GM12878 (cell line): ENCODE data around the gene PIP4K2A. TPM values are rescaled to one million over a fixed set of nuclear protein-coding genes. Genes with fewer than 3 reads are reported as not detected.
"Not testable (repeated sequence)": the region's sequence is repeated elsewhere in the genome, so short reads cannot be mapped to it uniquely, and the experiment has no call there.

Experiments used
- ATAC-seq: fragments of 200-7000 bp; cut with Tn5 transposase; 3 replicates; pipeline ENCODE4 v1.9.1; 2020; ENCODE audit warnings: mild to moderate bottlenecking, moderate library complexity
- BruUV-seq: library from RNA; stranded (reverse); fragments of 400-500 nt; replicated peaks from 2 replicates; lab custom pipeline; 2021; lab: Mats Ljungman, UMichigan
- CTCF ChIA-PET: fragments of 300-600 bp; sonication (Branson Sonifier 250); formaldehyde crosslinking; extraction: SDS; loops from one replicate; lab custom pipeline; 2021; ENCODE audit warnings: inconsistent platforms; lab: Yijun Ruan, JAX
- POLR2A ChIA-PET: fragments of 350-600 bp; formaldehyde crosslinking; extraction: SDS; loops from one replicate; lab custom pipeline; 2021; ENCODE audit warnings: inconsistent platforms; lab: Charles Lee
- RAD21 ChIA-PET: fragments of 300-600 bp; sonication (Branson Sonifier 250); formaldehyde crosslinking; loops from one replicate; lab custom pipeline; 2023; ENCODE audit warnings: antibody characterized with exemption; ENCODE audit not compliant: unreplicated experiment; lab: Charles Lee
- SMC1A ChIA-PET: fragments of 300-600 bp; sonication (Branson Sonifier 250); formaldehyde crosslinking; loops from one replicate; lab custom pipeline; 2023; ENCODE audit not compliant: unreplicated experiment, uncharacterized antibody; lab: Charles Lee
- DNase-seq: peaks from one replicate; pipeline ENCODE4 v3.0.0-alpha.2; 2011; ENCODE audit warnings: low read depth, low spot score
- FAIRE-seq: peaks from 3 replicates; lab custom pipeline; 2011; peaks lifted over from hg19 to GRCh38; lab: Jason Lieb, UNC
- H2AFZ ChIP-seq: 2 replicates; pipeline ENCODE4 v1.6.0; 2011; ENCODE audit warnings: low read depth, low read length, control low read depth; ENCODE audit not compliant: control insufficient read depth
- H3K27ac ChIP-seq: 2 replicates; pipeline ENCODE4 v1.5.1; 2011; ENCODE audit warnings: control low read depth; ENCODE audit not compliant: control insufficient read depth, insufficient read depth
- H3K27me3 ChIP-seq, 2 experiments: replicated peaks in 1 of 2; 2 replicates each; pipeline versions ENCODE4 v1.6.0 to v1.6.1; 2011; ENCODE audit warnings: low read length in 1 of 2; ENCODE audit not compliant: control insufficient read depth in 2 of 2, insufficient read depth in 2 of 2
- H3K36me3 ChIP-seq, 2 experiments: 2 replicates each; pipeline ENCODE4 v1.5.1; 2011; ENCODE audit warnings: low read length in 1 of 2; ENCODE audit not compliant: control insufficient read depth in 2 of 2, insufficient read depth in 2 of 2
- H3K4me1 ChIP-seq: 2 replicates; pipeline ENCODE4 v1.6.1; 2011; ENCODE audit warnings: mild to moderate bottlenecking, low read length, moderate library complexity, mixed read lengths; ENCODE audit not compliant: control insufficient read depth, insufficient read depth
- H3K4me2 ChIP-seq: 2 replicates; pipeline ENCODE4 v1.6.0; 2011; ENCODE audit warnings: control low read depth; ENCODE audit not compliant: control insufficient read depth, insufficient read depth
- H3K4me3 ChIP-seq: fragments of 200-600 bp; sonication (generic); 2 replicates; pipeline ENCODE4 v1.5.1; 2016
- H3K79me2 ChIP-seq: 2 replicates; pipeline ENCODE4 v1.6.0; 2011; ENCODE audit warnings: low read length; ENCODE audit not compliant: control insufficient read depth, insufficient read depth
- H3K9ac ChIP-seq: 2 replicates; pipeline ENCODE4 v1.8.0; 2011; ENCODE audit warnings: low read length, control low read depth, mixed read lengths; ENCODE audit not compliant: control insufficient read depth, insufficient read depth
- H3K9me3 ChIP-seq: replicated peaks from 3 replicates; pipeline ENCODE4 v1.5.1; 2011; ENCODE audit warnings: mild to moderate bottlenecking, low read length; ENCODE audit not compliant: control insufficient read depth, insufficient read depth
- H4K20me1 ChIP-seq: 2 replicates; pipeline ENCODE4 v1.6.0; 2011; ENCODE audit not compliant: control insufficient read depth, insufficient read depth
- MYB ChIP-seq: fragments of 150-350 bp; IDR thresholded peaks from 2 replicates; pipeline ENCODE4 v1.6.1; 2014; ENCODE audit warnings: mild to moderate bottlenecking, low read depth, low read length, borderline replicate concordance
- WGBS: methylation state at CpG from one replicate; pipeline ENCODE4 v1.1.6; 2016; ENCODE audit warnings: low lambda C conversion rate; ENCODE audit not compliant: insufficient replicate concordance, insufficient coverage; ENCODE audit errors: missing lambda C conversion rate; 5-methylcytosine and 5-hydroxymethylcytosine counted together
- in situ Hi-C: fragments of 300-500 bp; cut with MboI; formaldehyde crosslinking; loops from 9 replicates; pipeline ENCODE4 v1.14.3; 2018; ENCODE audit warnings: mixed read lengths
- intact Hi-C: fragments of 100-400 bp; cut with micrococcal nuclease; formaldehyde crosslinking; loops from one replicate; pipeline ENCODE4 v1.14.2; 2022; ENCODE audit not compliant: unreplicated experiment
- polyA plus RNA-seq, 11 experiments: library from polyadenylated mRNA; depleted of rRNA in 4 of 11; unstranded in 6 of 11; stranded (reverse) in 5 of 11; fragments of >200 nt; fragmentation: Nextera tagmentation in 4 of 11; fragmentation: Illumina TruSeq in 1 of 11; extraction: Ambion mirVana in 4 of 11; extraction: Trizol in 1 of 11; gene quantifications; 1 replicate in 1 of 11; 2 replicates in 10 of 11; pipeline versions ENCODE4 v1.2.1 to v1.2.3, GENCODE V29; 2011 to 2016; ENCODE audit warnings: inconsistent platforms in 2 of 11, missing spikeins in 2 of 11, low read depth in 1 of 11
- total RNA-seq, 4 experiments: library from RNA; depleted of rRNA in 3 of 4; stranded (reverse); fragments of >200 nt in 3 of 4; fragmentation: Illumina TruSeq in 1 of 4; extraction: Trizol in 1 of 4; gene quantifications; 2 replicates each; pipeline versions ENCODE4 v1.2.1 to v1.2.3, GENCODE V29; 2013 to 2021
- TF ChIP-seq, protein P1 (sequence below): fragments of 450-650 bp; IDR thresholded peaks from 2 replicates; pipeline ENCODE4 v1.6.1; 2017; ENCODE audit warnings: mild to moderate bottlenecking, moderate library complexity

PIP4K2A gene
- total and polyA plus RNA-seq, 10 of the 15 experiments (the other 5 are each of a cell fraction or from before 2014, with no cell fraction given): 54.3 to 139 (median 84.4) TPM

DNA sequence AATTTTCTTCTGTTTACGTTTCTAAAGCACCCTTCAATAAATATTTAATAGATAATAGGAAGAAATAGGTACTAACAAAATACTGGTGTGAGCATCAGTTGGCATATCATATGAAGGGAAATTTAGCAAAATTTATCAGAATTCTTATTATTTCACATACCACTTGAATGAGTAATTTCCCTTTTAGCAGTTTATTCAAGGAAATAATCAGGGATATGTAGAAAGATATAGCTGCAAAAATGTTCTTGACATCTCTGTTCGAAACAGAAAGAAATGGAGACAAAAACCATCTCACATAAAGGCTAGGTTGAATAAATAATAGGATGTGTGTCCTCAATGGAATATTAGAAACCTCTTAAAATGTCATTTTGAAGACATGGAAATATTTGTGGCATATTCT lies 35.8 kb upstream of the PIP4K2A start:
- TF ChIP-seq, protein P1, sequence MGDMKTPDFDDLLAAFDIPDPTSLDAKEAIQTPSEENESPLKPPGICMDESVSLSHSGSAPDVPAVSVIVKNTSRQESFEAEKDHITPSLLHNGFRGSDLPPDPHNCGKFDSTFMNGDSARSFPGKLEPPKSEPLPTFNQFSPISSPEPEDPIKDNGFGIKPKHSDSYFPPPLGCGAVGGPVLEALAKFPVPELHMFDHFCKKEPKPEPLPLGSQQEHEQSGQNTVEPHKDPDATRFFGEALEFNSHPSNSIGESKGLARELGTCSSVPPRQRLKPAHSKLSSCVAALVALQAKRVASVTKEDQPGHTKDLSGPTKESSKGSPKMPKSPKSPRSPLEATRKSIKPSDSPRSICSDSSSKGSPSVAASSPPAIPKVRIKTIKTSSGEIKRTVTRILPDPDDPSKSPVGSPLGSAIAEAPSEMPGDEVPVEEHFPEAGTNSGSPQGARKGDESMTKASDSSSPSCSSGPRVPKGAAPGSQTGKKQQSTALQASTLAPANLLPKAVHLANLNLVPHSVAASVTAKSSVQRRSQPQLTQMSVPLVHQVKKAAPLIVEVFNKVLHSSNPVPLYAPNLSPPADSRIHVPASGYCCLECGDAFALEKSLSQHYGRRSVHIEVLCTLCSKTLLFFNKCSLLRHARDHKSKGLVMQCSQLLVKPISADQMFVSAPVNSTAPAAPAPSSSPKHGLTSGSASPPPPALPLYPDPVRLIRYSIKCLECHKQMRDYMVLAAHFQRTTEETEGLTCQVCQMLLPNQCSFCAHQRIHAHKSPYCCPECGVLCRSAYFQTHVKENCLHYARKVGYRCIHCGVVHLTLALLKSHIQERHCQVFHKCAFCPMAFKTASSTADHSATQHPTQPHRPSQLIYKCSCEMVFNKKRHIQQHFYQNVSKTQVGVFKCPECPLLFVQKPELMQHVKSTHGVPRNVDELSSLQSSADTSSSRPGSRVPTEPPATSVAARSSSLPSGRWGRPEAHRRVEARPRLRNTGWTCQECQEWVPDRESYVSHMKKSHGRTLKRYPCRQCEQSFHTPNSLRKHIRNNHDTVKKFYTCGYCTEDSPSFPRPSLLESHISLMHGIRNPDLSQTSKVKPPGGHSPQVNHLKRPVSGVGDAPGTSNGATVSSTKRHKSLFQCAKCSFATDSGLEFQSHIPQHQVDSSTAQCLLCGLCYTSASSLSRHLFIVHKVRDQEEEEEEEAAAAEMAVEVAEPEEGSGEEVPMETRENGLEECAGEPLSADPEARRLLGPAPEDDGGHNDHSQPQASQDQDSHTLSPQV: no peak
- TF ChIP-seq MYB: no peak
- Histone ChIP-seq H3K27me3 (no peaks in the 10 kb centered on the region), H3K79me2 (no peaks in the 10 kb centered on the region), H3K9me3 (no peaks in the 10 kb centered on the region), H3K9ac (no peak overlapping the region), H3K4me2 (no peak overlapping the region), H3K36me3 (no peaks in the 10 kb centered on the region), H3K4me1 (no peaks in the 10 kb centered on the region), H2AFZ (no peak overlapping the region), H3K27ac (no peak overlapping the region), H3K4me3 (no peak overlapping the region), H4K20me1 (no peaks in the 10 kb centered on the region)
- SMC1A ChIA-PET: interaction anchor here (0.8 to 2.3 kb wide), 12 partner anchors 8 to 192 kb away, joined by 3 to 21 read pairs (median 4); no protein-coding TSS in a partner anchor
- RAD21 ChIA-PET: interaction anchor here (1.1 to 2.3 kb wide), 6 partner anchors 10 to 176 kb away, joined by 3 to 7 read pairs (median 4); no protein-coding TSS in a partner anchor
- CTCF ChIA-PET: interaction anchor here (0.6 to 1.8 kb wide), 8 partner anchors 10 to 132 kb away, joined by 3 to 7 read pairs (median 3); no protein-coding TSS in a partner anchor
- DNase-seq (no peak), FAIRE-seq (no peak), ATAC-seq (no peak)
- BruUV-seq: no TSS peak
- in situ Hi-C loops: no loop called here
- intact Hi-C loops: no loop called here
- WGBS: 55% methylated on average over 2 of the region's 2 CpGs
- POLR2A ChIA-PET: no interaction called here

DNA sequence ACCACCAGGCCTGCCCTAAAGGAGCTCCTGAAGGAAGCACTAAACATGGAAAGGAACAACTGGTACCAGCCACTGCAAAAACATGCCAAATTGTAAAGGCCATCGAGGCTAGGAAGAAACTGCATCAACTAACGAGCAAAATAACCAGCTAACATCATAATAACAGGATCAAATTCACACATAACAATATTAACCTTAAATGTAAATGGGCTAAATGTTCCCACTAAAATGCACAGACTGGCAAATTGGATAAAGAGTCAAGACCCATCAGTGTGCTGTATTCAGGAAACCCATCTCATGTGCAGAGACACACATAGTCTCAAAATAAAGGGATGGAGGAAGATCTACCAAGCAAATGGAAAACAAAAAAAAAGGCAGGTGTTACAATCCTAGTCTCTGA lies 30.5 kb upstream of the PIP4K2A start:
- H3K79me2 ChIP-seq, H4K20me1 ChIP-seq, CTCF ChIA-PET, RAD21 ChIA-PET, H3K9ac ChIP-seq, H3K4me2 ChIP-seq, POLR2A ChIA-PET, H3K27ac ChIP-seq, in situ Hi-C loops, BruUV-seq, DNase-seq, H3K9me3 ChIP-seq, H3K27me3 ChIP-seq, intact Hi-C loops, H2AFZ ChIP-seq, H3K36me3 ChIP-seq, H3K4me3 ChIP-seq, FAIRE-seq, H3K4me1 ChIP-seq, ATAC-seq: not testable (repeated sequence)
- SMC1A ChIA-PET: interaction anchor here (2.9 kb wide), 1 partner anchor 11 kb away, joined by 9 read pairs; no protein-coding TSS in a partner anchor
- 78% methylated on average over 1 of the region's 2 CpGs for WGBS
